Stimulated activated CD4-positive, alpha-beta T cell treated with anti-CD3 and anti-CD28 coated beads, Interleukin-12 subunit alpha, Interleukin-12 subunit beta, amount 100 ng/mL, for 48 hours (primary cell): ENCODE data around the gene CYB561D1.
A peak's percentile ranks its signal among the peaks of the same experiment; 100 is the strongest.

Experiments
- DNase-seq, 3 donors: peaks; one replicate each; pipeline ENCODE4 v3.0.0-alpha.2; 2020; ENCODE audit warnings: low read depth in 2 of 3, low spot score in 1 of 3

Gene CYB561D1

DNA sequence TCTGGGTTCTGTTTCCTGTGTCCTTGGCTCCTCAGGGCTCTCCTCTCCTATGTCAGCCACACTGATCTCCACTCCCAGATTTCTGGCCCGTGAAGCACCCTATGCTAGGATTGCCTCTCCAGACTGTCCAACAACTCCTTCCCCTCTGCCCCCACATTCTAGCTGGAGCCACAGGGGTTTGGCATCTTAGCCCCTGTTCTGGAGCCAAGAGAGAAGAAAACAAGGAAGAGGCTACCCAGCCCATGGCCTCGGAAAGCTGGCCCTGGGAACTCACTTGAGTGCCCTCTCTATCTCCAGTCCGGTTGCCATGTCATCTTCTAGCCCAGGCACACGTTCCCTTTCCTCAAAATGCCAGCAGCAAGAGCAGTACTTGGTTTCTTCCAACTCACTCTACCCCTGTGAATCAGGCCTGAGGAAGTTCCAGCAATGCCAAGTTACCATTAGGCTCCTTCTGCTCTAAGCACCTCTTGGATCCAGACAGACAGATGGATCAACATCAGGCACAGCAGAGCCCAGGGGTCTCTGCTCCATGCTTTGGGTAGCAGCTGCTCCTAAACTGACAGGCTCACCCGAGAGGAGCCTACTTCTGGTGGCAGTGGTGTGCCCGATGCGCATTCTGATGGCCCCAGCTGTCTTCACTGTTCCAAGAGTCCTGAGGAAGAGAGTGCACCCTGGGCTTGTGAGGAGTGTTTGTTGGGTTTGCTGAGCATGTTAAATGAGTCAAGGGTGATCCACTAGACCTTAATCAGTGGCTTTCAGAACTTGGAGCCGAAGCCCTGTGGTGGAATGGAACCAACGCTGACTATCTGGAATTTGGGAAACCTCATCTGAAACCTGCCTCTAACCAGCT lies 34.2 kb downstream of the CYB561D1 start:
- no peak for DNase-seq

DNA sequence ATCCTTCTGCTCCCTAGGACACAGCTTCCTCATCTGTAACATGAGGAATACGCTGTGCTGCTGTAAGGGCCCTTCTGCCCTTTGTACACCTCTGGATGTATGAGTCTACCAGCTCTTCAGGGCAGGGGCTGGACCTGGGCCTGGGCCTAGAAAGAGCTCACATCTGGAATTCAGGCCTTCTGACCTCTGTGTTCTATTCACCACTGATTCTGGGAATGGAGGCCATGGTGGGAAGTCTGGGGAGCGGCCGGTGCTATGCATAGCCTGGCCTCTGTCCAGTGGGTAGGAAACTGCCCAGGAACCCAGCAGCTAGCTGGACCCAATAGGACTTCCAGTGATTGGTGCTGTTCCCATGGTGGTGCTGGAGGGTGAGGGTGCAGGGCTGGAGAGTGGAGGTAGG lies 34.8 kb downstream of the CYB561D1 start:
- DNase-seq = no peak

DNA sequence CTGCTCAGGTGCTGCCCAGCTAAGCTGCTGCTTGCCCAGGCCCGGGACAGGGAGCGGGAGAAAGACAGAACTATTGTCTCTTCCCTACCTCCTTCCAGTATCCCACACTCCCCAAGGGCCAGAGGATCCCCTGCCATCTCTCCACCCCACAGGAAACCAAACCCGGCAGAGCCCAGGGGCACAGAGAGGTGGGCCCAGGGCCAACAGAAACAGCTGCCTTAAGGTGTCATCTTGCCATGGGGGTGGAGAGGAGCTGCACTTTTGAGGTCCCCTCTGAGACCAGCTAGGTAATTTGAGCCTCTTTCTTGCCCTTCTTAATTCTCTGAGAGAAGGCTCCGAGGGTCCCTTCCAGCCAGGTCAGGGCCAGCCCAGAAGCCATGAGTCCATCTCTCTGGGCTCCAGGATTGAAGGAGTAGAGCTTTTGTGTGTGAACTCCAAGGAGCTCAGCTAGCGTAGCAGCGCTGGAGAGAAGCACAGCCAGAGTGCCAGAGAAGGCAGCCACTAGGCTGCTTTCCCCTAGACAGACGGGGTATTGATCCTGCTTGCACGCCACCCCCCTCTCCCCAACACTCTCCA lies 36.1 kb downstream of the CYB561D1 start:
- no peak for DNase-seq

DNA sequence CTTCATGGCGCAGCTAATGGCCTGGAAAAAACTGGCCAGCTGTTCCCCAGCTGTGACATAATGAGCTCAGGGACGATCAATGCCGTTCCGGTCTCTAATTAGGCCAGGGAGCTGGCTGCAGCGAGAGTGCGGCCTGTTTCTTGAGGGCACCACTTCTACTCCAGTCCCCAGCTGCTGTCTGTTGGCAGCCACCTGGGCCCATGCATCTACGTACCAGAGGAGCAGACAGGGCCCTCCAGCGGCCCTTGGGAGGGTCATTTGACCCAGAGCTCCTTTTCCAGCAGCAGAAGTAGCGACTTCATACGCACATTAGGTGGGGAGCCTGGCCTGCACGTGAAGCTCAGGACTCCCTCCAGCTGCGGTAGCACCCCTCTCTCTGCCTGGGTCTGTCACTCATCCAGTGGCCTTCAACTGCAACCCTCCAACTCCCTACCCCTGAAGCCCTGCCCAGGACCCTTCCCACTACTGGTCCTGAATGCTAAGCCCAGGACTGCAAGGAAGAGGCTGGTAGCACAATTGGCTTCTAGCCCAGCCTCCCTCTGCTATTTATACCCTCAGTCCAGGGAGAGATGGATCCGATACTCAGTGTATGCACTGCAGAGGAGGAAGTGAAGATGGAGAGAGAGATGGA lies 36.7 kb downstream of the CYB561D1 start:
- DNase-seq = no peak

DNA sequence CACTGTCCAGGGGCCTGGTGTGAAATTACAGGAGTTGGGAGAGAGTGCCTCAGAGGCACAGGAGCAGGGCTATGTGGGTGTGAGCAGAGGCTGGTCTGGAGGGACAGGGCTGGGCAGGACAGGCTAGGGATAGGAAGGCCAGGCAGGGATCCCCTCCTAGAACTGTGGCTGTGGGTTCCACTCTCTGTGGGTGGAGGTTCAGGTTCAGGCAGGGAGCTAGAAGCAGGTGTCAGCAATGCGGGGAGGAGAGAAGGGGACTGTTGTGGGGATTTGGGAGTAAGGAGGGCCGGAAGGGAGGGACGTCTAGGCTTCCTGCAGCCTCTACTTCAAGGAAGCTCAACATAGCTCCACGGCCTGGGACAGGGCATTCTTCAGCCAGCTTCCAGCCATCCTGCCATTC lies 37.5 kb downstream of the CYB561D1 start:
- DNase-seq = no peak

DNA sequence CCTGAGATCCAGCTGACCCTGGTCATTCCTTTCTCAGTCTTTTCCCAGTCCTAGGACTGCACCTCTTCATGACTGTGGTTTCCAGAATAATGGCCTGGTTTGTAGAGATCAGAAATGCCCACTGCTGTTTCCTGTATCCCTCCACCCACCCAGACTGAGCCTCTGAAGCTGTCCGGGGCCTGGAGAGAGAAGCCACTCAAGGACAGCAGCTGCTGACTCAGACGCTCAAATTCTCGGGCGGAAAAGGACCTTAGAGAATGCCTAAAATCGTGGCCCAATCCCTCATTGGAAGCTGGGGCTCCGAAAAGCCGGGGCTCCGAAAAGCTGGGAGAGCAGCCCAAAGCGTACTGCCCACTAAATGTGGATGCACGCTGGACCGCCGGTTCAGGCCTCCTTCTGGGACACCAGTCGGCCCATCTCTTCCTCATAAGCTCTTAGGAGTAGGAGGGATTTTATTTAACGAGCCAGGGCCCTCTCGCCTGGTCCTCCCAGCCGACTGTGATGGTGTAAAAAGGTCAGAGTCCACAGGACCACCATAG lies 38.0 kb downstream of the CYB561D1 start:
- DNase-seq = no peak

DNA sequence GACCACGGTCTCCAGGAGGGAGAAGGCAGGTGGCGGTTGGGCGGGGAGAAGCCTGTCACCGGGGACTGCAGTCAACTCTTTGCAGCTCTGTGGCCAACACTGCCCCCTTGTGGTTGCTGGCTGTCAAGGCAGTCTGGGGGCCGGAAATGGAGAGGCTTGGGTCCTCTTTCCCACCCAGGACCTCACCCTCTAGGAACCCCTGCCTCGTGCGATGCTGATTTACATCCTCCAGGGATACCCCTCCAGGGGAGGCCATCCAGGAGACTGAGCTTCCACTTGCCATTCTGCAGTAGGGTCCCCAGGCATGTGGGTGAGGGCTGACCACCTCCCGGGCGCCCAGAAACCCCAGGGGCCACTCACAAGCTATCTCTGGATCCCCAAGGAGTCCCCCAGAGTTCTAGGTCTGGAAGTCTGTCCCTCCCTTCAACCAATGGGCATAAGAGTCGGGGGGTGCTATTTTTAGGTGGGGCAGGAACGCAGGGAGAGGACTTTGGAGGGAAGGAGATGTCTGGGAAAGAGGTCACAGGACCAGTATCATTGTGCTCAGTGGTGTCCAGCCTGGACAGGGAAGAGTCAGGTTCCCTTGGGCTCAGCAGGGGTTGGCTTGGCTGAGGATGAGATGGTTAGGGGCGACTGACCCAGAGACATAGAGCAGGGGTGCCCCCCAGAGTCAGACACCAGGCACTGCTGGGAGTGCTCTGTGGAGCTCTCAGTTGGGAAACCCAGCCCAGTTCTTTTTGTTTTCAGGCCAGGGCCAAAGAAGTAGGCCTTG lies 38.7 kb downstream of the CYB561D1 start:
- peak; percentile 86 to 97 (median 87) for DNase-seq

DNA sequence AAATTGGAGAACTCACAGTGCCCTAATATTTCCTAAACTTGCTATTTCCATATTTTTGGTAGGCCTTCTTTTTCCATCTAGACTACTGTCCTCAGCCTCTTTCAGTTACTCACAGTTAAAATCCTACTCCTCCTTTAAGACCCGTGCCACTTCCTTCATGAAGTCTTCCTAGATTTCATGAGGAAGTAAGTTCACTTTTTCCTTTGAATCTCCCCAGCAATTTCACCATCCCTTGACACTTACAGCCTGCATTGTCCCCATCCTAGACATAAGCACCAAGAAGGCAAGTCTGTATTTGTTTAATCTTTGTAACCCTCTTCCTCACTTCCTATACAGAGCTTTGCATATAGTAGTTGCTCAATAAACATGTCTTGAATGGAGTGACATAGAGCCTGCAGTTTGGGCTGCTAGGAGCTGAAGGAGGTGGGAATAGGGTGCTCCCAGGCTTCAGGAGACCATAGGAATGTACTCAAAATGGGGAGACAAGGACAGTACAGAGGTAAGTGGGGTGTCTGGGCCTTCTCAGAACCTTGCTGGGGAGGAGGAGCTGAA lies 40.5 kb downstream of the CYB561D1 start:
- no peak for DNase-seq

DNA sequence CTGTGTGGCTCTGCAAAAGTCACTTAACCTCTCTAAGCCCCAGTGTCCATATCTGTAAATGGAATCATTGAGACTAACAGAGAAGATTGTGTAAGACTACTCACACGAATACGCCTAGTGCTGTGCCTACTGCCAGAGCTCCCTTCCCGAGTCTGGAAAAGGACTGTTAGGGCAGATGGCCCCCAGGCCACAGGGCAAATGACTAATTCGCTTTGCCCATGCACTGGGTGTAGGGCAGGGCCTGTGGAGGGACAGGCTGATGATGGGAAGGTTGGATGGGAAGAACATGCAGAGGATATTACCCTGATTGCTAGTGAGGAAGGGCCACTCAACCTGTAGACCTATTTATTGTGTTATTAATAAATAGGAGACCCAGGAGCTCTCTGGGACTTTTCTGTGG lies 41.6 kb downstream of the CYB561D1 start:
- no peak for DNase-seq

DNA sequence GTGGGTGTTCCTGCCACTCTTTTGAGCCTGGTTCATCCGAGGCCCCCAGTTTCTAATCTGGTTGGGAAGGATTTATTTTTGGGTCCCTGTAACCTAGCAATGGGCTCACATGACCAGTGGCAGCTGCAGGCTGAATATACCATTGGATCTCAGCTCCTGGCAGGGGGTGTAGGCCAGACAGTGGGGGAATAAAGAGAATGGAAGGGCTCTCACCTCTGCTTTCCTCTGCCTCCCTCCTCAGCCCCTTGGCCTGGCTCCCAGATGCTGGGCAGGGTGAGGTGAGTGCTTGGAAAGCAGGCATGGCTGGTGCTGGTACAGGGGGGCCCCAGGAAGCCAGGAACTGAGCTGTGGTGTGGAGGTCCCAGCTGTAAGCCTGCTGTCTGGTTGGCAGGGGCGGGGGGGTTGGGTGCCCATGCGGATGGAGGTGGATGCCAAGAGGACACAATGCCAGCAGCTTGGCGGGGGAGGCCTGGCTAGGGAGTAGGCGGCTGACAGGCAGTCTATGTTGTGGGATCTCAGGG lies 42.1 kb downstream of the CYB561D1 start:
- DNase-seq = no peak

DNA sequence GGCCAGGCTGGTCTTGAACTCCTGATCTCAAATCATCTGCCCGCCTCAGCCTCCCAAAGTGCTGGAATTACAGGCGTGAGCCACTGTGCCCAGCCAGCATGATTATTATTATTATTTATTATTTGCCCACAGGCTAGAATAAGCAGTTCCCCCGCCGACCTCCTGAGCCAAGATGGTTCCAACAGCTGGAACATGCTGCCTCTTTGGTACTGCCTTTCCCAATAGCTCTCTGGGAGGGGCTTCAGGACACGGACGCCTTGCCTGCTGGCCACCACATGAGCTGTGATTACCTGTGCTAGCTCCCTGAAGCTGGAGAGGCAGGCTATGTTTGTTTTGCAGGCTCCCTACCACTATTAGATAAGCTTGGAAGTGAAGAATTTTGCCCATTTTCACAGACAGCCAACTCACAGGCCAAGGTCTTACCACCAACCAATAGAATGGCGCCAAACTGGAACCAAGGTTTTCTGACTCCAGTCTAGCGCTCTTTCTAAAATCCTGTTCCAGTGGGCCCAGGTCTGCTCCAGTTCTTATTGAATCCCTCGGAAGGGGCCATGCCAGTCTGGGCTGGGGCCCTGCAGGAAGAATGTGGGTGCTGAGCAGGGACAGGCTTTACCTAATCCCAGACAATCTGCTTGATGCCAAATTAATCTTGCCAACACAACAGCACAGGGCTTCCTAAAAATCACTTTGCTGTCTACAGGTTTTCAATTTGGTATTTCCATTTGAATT lies 43.7 kb downstream of the CYB561D1 start:
- DNase-seq = no peak

DNA sequence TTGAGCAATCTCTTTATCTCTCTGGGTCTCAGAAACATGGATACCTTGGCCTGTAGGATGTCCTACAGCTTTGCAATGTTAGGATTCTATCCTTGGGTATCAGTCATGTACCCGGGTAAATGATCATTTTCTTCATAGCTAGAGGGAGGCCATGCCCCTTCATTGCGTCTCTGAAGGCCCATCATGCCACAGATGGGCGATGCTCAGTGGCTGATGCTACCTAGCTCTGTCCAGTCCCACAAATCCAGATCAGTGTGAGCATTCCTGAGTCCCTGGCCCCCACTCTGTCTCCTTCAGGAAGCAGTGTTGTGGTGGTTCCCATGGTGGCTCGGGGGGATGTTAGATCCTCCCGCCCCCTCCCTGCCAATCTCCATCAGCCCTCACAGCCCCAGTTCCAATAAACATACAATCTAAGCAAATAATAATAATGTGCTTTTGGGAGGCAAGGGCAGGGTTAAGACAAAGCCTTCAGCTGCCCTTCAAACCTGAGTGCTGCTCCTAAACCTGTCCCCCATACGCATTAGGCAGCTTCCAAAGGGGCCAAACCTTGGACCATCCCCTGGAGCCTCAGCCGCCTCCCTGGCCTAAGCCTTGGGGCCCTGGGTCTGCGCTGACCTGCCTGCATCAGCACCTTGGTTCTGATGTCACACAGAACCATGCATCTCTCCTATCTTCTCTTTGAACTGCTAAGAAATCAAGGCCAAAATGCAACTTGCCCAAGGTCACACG lies 45.1 kb downstream of the CYB561D1 start:
- no peak for DNase-seq

DNA sequence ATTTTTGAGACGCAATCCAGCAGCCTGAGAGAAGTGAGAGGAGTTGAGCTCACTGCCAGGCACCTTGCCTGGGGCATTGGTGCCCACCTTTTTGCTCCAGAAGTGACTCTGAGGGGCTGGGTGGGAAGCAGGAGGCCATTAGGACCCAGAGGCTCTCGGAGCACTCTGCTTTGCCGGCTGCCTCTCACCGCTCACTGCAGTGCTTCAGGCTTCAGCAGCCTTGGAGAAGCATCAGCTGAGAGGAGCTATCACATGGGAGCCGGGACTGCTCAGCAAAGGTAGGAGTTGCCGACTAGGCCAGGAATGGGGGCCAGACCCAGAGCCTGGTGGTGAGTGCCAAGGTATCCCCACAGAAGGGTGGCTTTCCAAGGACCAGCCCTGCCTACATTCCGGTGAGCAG lies 45.8 kb downstream of the CYB561D1 start, which contains the start of gene GPR61:
TSS of gene GPR61 (plus strand) at position 197 of the 400 bp plus-strand sequence. CDS start 3,151 bp downstream, outside the sequence.
- DNase-seq = no peak

DNA sequence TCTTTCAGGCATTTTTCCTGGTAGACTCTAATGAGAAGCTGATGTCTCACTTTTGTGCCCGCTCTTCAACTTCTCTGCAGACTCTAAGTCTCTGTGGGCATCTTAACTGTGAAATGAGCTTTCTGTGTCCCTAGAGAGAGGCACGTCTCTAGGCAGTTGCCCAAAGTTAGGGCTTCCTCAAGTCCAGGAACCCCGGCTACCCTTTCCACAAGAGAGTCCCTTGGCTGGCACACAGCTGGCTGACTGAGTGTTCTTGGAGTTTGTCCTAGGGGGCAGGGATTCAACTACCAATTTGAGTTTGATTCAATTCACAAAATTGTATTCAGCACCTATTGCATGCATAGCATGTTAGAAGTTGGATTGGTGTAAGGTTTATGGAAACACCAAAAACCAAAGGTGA lies 47.2 kb downstream of the CYB561D1 start:
- no peak for DNase-seq

DNA sequence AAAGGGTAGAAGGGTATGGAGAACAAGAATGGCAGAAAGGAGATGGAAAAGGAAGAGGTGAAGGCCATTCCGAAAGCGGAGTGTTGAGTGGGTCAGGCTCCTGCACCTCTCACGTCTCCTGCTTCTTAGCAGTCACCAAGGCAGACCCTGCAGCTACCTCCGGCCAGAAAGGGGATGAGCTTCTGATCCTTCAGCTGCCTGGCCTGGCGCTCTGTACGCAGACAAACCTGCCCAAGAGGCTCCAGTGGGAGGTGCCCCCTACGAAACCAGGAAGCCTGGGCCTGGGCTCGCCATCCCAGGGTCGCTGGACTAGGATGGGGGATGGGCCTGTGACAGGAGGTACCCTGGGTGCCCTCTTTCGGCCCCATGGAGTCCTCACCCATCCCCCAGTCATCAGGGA lies 48.8 kb downstream of the CYB561D1 start:
- DNase-seq = no peak

DNA sequence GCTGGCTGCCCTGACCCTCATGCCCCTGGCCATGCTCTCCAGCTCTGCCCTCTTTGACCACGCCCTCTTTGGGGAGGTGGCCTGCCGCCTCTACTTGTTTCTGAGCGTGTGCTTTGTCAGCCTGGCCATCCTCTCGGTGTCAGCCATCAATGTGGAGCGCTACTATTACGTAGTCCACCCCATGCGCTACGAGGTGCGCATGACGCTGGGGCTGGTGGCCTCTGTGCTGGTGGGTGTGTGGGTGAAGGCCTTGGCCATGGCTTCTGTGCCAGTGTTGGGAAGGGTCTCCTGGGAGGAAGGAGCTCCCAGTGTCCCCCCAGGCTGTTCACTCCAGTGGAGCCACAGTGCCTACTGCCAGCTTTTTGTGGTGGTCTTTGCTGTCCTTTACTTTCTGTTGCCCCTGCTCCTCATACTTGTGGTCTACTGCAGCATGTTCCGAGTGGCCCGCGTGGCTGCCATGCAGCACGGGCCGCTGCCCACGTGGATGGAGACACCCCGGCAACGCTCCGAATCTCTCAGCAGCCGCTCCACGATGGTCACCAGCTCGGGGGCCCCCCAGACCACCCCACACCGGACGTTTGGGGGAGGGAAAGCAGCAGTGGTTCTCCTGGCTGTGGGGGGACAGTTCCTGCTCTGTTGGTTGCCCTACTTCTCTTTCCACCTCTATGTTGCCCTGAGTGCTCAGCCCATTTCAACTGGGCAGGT lies 49.5 kb downstream of the CYB561D1 start:
- DNase-seq = no peak

DNA sequence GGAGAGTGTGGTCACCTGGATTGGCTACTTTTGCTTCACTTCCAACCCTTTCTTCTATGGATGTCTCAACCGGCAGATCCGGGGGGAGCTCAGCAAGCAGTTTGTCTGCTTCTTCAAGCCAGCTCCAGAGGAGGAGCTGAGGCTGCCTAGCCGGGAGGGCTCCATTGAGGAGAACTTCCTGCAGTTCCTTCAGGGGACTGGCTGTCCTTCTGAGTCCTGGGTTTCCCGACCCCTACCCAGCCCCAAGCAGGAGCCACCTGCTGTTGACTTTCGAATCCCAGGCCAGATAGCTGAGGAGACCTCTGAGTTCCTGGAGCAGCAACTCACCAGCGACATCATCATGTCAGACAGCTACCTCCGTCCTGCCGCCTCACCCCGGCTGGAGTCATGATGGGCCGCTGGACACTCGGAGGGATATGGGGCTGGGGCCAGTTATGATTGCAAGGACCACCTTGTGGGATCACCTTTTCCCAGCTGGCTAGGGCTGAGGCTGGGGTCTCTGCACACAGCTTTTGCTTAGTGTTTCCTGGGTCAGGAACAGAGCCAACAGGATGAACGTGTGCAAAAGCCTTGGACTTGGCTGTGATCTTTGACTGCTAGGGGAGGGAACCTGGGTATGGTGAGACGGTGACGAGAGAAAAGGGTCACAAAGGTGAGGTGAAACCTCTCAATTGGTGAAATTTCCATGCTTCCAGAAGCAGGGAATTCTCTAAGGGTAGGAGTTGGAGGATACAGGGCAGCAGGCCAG lies 50.3 kb downstream of the CYB561D1 start:
- no peak for DNase-seq
